Uterus (tissue), 2 donors: ENCODE measurements around the gene RB1.

Experiments
- POLR2A ChIP-seq, 2 donors: fragments of 450-650 bp; IDR thresholded peaks; one replicate each; pipeline ENCODE4 v1.6.1; 2016; ENCODE audit warnings: antibody characterized with exemption in 2 of 2, mild to moderate bottlenecking in 1 of 2, moderate library complexity in 1 of 2
- TF ChIP-seq, protein P1 (sequence below), 4 experiments: fragments of 200-600 bp in 2 of 4; fragments of 450-650 bp in 2 of 4; sonication (generic) in 2 of 4; IDR thresholded peaks; one replicate each; pipeline ENCODE4 v1.5.1; 2016 to 2019; ENCODE audit warnings: antibody characterized with exemption in 4 of 4, mild to moderate bottlenecking in 2 of 4, moderate library complexity in 1 of 4

DNA sequence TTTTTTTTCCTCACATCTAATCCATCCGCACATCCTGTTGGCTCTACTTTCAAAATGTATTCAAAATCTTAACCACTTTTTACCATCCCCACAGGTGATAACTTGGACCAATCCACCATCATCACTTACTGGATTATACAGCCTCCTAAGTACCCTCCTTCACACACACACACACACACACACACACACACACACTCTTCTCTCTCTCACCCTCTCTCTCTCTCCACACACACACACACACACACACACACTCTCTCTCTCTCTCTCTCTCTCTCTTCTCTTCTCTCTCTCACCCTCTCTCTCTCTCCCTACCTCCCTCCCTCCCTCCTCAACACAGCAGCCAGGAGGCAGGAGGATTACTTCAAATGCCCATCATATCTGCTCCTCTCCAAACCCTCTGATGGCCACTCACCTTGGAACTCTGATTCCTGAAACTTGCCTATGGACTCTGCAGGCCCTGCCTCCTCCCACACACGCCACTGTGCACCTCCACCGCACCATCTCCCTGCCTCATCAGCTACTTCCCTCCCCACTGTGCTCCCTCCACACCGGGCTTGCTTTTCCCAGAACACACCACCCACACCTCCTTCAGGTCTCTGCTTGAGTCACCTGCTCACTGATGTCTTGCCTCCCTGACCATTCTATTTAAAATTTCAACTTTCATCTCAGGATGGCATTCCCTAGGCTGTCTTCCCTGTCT is 189.7 kb downstream of the RB1 start:
- no peak for TF ChIP-seq POLR2A (IDR thresholded peaks at IDR 0.05)
- TF ChIP-seq, protein P1, sequence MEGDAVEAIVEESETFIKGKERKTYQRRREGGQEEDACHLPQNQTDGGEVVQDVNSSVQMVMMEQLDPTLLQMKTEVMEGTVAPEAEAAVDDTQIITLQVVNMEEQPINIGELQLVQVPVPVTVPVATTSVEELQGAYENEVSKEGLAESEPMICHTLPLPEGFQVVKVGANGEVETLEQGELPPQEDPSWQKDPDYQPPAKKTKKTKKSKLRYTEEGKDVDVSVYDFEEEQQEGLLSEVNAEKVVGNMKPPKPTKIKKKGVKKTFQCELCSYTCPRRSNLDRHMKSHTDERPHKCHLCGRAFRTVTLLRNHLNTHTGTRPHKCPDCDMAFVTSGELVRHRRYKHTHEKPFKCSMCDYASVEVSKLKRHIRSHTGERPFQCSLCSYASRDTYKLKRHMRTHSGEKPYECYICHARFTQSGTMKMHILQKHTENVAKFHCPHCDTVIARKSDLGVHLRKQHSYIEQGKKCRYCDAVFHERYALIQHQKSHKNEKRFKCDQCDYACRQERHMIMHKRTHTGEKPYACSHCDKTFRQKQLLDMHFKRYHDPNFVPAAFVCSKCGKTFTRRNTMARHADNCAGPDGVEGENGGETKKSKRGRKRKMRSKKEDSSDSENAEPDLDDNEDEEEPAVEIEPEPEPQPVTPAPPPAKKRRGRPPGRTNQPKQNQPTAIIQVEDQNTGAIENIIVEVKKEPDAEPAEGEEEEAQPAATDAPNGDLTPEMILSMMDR (IDR thresholded peaks at IDR 0.05) = peak in 1 of 4 experiments; percentile 10
